OCI-LY7 (cell line): ENCODE results near the gene GDF11. TPM values are rescaled to one million over a fixed set of nuclear protein-coding genes. Genes with fewer than 3 reads are reported as not detected.
A peak's percentile ranks its signal among the peaks of the same experiment; 100 is the strongest.

Experiments
- BruUV-seq: library from RNA; stranded (reverse); fragments of 400-500 nt; replicated peaks from 2 replicates; lab custom pipeline; 2021; lab: Mats Ljungman, UMichigan
- CTCF ChIA-PET: fragments of 300-600 bp; sonication (Branson Sonifier 250); formaldehyde crosslinking; loops from one replicate; lab custom pipeline; 2022; ENCODE audit warnings: antibody characterized with exemption; ENCODE audit not compliant: unreplicated experiment; lab: Charles Lee
- POLR2A ChIA-PET: fragments of 300-600 bp; sonication (Branson Sonifier 250); formaldehyde crosslinking; loops from one replicate; lab custom pipeline; 2022; ENCODE audit warnings: antibody characterized with exemption; lab: Charles Lee
- DNase-seq: peaks from one replicate; pipeline ENCODE4 v3.0.0-alpha.2; 2015; ENCODE audit warnings: low spot score
- H2AFZ ChIP-seq: fragments of 200-600 bp; sonication (generic), shearing (Covaris generic); 2 replicates; pipeline ENCODE4 v1.6.1; 2014; ENCODE audit warnings: mild to moderate bottlenecking, antibody characterized with exemption, low read length, moderate library complexity
- H3K27ac ChIP-seq: fragments of 200-600 bp; sonication (generic); 2 replicates; pipeline ENCODE4 v1.5.1; 2014; ENCODE audit warnings: mixed run types, low read depth, mild to moderate bottlenecking, moderate library complexity, low read length, inconsistent platforms; ENCODE audit not compliant: poor library complexity, severe bottlenecking
- H3K36me3 ChIP-seq: fragments of 200-600 bp; sonication (generic); 2 replicates; pipeline ENCODE4 v1.6.1; 2014; ENCODE audit warnings: mild to moderate bottlenecking, antibody characterized with exemption, low read length, moderate library complexity, mixed read lengths; ENCODE audit not compliant: insufficient read depth
- H3K4me1 ChIP-seq: fragments of 200-600 bp; sonication (generic); 2 replicates; pipeline ENCODE4 v1.5.1; 2014; ENCODE audit warnings: mild to moderate bottlenecking, low read length; ENCODE audit not compliant: insufficient read depth, poor library complexity, severe bottlenecking
- H3K4me2 ChIP-seq: fragments of 200-600 bp; sonication (generic); 2 replicates; pipeline ENCODE4 v1.6.1; 2014; ENCODE audit warnings: mild to moderate bottlenecking, low read length
- H3K4me3 ChIP-seq: fragments of 200-600 bp; sonication (generic); 2 replicates; pipeline ENCODE4 v1.5.1; 2014; ENCODE audit warnings: mild to moderate bottlenecking, low read depth, low read length; ENCODE audit not compliant: poor library complexity, severe bottlenecking
- H3K79me2 ChIP-seq: fragments of 200-600 bp; sonication (generic); 2 replicates; pipeline ENCODE4 v1.6.1; 2016; ENCODE audit warnings: low read depth, mild to moderate bottlenecking, low read length, moderate library complexity, mixed read lengths; ENCODE audit not compliant: insufficient read depth
- H3K9me2 ChIP-seq: fragments of 200-600 bp; sonication (generic); 2 replicates; pipeline ENCODE4 v1.6.1; 2016; ENCODE audit warnings: mild to moderate bottlenecking, low read length, mixed read lengths; ENCODE audit not compliant: insufficient read depth
- H3K9me3 ChIP-seq: fragments of 200-600 bp; sonication (generic); 2 replicates; pipeline ENCODE4 v1.6.1; 2014; ENCODE audit warnings: mild to moderate bottlenecking, mixed run types, low read length, mixed read lengths
- H4K20me1 ChIP-seq: fragments of 200-600 bp; sonication (generic); 2 replicates; pipeline ENCODE4 v1.6.1; 2014; ENCODE audit warnings: mild to moderate bottlenecking, antibody characterized with exemption, low read length, moderate library complexity, mixed read lengths; ENCODE audit not compliant: insufficient read depth
- CTCF ChIP-seq: fragments of 200-600 bp; sonication (generic); conservative IDR thresholded peaks from 2 replicates; pipeline ENCODE4 v1.5.1; 2014; ENCODE audit warnings: mild to moderate bottlenecking, antibody characterized with exemption, low read length, moderate library complexity, mixed read lengths
- EZH2phosphoT487 ChIP-seq: fragments of 200-600 bp; sonication (generic); IDR thresholded peaks from 2 replicates; pipeline ENCODE4 v1.6.1; 2018; ENCODE audit warnings: low read depth, borderline replicate concordance, mild to moderate bottlenecking, mixed run types, antibody characterized with exemption, low read length, moderate library complexity, mixed read lengths
- intact Hi-C: fragments of 100-400 bp; cut with micrococcal nuclease; formaldehyde crosslinking; loops from one replicate; pipeline ENCODE4 v1.10.0; 2022; ENCODE audit not compliant: unreplicated experiment
- total RNA-seq, 2 experiments: library from RNA; depleted of rRNA in 1 of 2; stranded (reverse); fragments of >200 nt in 1 of 2; shearing (Covaris generic) in 1 of 2; gene quantifications; 2 replicates each; pipeline ENCODE4 v1.2.3, GENCODE V29; 2014 to 2022

GDF11 gene
- total RNA-seq, 2 experiments from 2014 or later, result 5.2 to 19.9 TPM

- Histone ChIP-seq H3K4me2 (no peak overlapping the region; the same call in 1 of the 2 replicates), H3K36me3 (no peaks in the 10 kb centered on the region), H3K79me2 (no peaks in the 10 kb centered on the region), H3K9me3 (no peaks in the 10 kb centered on the region), H3K4me1 (peaks cover 19% of the 10 kb centered on the region), H3K27ac (no peak overlapping the region), H2AFZ (no peak overlapping the region), H4K20me1 (no peaks in the 10 kb centered on the region), H3K9me2 (no peaks in the 10 kb centered on the region), H3K4me3 (no peak overlapping the region)
- ChIA-PET POLR2A (interaction anchor here (0.7 to 1.9 kb wide), 4 partner anchors 10 to 720 kb away, joined by 3 to 7 read pairs (median 4); partner anchors contain the start of gene BLOC1S1), CTCF (interaction anchor here (0.6 to 1.4 kb wide), 4 partner anchors 10 to 32 kb away, joined by 3 to 5 read pairs (median 4); partner anchors contain the start of genes BLOC1S1 and CD63)
- DNase-seq, result peak; percentile 63
- BruUV-seq, result no TSS peak
- no peak for TF ChIP-seq EZH2phosphoT487
- TF ChIP-seq CTCF, result peak; percentile 85
- intact Hi-C loops, result loop anchor here (1.0 kb wide), 1 partner anchor 50 kb away; no protein-coding TSS in a partner anchor
Measured at GRCh38 chr12:55705782-55706402, 37.0 kb upstream of the GDF11 start.

GRCh38 chr12:55706568-55707218 is 36.2 kb upstream of the GDF11 start:
- Histone ChIP-seq H3K9me2 (no peaks in the 10 kb centered on the region), H3K27ac (no peak overlapping the region), H3K4me3 (no peak overlapping the region), H3K79me2 (no peaks in the 10 kb centered on the region), H4K20me1 (no peaks in the 10 kb centered on the region), H3K4me1 (peaks cover 19% of the 10 kb centered on the region), H2AFZ (no peak overlapping the region), H3K4me2 (no peak overlapping the region), H3K9me3 (no peaks in the 10 kb centered on the region), H3K36me3 (no peaks in the 10 kb centered on the region)
- POLR2A ChIA-PET, result interaction anchor here (0.5 to 1.9 kb wide), 3 partner anchors 9 to 165 kb away, joined by 3 to 7 read pairs (median 3); partner anchors contain the start of gene BLOC1S1
- TF ChIP-seq EZH2phosphoT487, result no peak
- no peak for TF ChIP-seq CTCF
- intact Hi-C loops, result no loop called here
- DNase-seq, result no peak
- CTCF ChIA-PET, result interaction anchor here (0.9 to 1.4 kb wide), 3 partner anchors 9 to 33 kb away, joined by 3 to 5 read pairs (median 5); partner anchors contain the start of gene BLOC1S1
- no TSS peak for BruUV-seq
